CD4-positive, alpha-beta T cell treated with Interleukin-2 at 100 ng/mL for 4 hours (primary cell): ENCODE measurements around the gene JTB.

ENCODE experiments used
- DNase-seq: peaks from one replicate; pipeline ENCODE4 v3.0.0-alpha.2; 2020; ENCODE audit warnings: low spot score

Gene JTB

GRCh38 chr1:153953859-153954365, 23.6 kb downstream of the JTB start:
- no peak for DNase-seq

- DNase-seq, result no peak
Measured at GRCh38 chr1:153951801-153952200, 25.7 kb downstream of the JTB start.

- DNase-seq, result no peak
Measured at GRCh38 chr1:153951183-153951582, 26.3 kb downstream of the JTB start.

GRCh38 chr1:153946622-153947241, 30.7 kb downstream of the JTB start, which contains the start of gene DENND4B:
Gene DENND4B, minus strand, starts transcription at chr1:153946718. Its CDS starts 2,344 bp downstream, at chr1:153944374.
- DNase-seq, result peak; percentile 73

- peak; percentile 73 for DNase-seq
Measured at GRCh38 chr1:153945795-153946621, 31.5 kb downstream of the JTB start.

- DNase-seq, result peak; percentile 81
Measured at GRCh38 chr1:153945131-153945794, 32.2 kb downstream of the JTB start.

GRCh38 chr1:153944827-153945117, 32.7 kb downstream of the JTB start:
- DNase-seq, result no peak

GRCh38 chr1:153944005-153944826, 33.3 kb downstream of the JTB start:
- DNase-seq, result peak; percentile 29

- no peak for DNase-seq
Measured at GRCh38 chr1:153942766-153943549, 34.5 kb downstream of the JTB start.

- no peak for DNase-seq
Measured at GRCh38 chr1:153941826-153942725, 35.4 kb downstream of the JTB start.

- no peak for DNase-seq
Measured at GRCh38 chr1:153940756-153941155, 36.7 kb downstream of the JTB start.

GRCh38 chr1:153939476-153939875, 38.0 kb downstream of the JTB start:
- DNase-seq, result no peak

GRCh38 chr1:153938996-153939395, 38.5 kb downstream of the JTB start:
- DNase-seq, result no peak

GRCh38 chr1:153937331-153937730, 40.1 kb downstream of the JTB start:
- DNase-seq, result no peak

GRCh38 chr1:153936011-153936802, 41.3 kb downstream of the JTB start:
- DNase-seq, result no peak

GRCh38 chr1:153934746-153935145, 42.7 kb downstream of the JTB start:
- no peak for DNase-seq

GRCh38 chr1:153933955-153934354, 43.5 kb downstream of the JTB start:
- no peak for DNase-seq

GRCh38 chr1:153933430-153933829, 44.0 kb downstream of the JTB start:
- DNase-seq, result no peak
